ENCODE measurements around the gene RPUSD1. TPM values are rescaled to one million over a fixed set of nuclear protein-coding genes. Genes with fewer than 3 reads are reported as not detected.
"Not testable (repeated sequence)": the region's sequence is repeated elsewhere in the genome, so short reads cannot be mapped to it uniquely, and the experiment has no call there.

The RPUSD1 gene
- total RNA-seq, 1 experiment from 2014 or later, result 72.6 TPM

DNA sequence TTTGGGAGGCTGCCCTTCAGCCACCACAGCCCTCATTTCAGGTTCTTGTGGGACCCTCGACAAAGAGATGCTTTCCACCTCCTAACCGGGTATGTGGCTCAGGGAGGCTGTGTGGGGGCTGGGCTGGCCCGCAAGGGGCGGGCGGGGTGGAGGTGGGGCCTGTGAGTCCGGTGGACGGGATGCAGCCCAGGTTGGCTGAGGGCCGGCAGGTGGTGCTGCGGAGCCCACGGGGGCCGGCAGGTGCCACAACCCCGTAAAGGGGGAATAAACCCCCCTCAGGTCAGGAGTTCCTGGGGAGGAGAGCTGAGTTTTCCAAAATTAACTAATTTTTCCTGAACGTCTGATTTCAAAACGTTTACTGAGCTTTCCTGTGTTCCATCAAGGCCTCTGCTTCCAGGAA lies 42.4 kb downstream of the RPUSD1 start:
- no peak overlapping the region for H3K27ac ChIP-seq (ENCODE audit: low read length)
- no TSS peak for BruUV-seq (replicated peaks)
- H3K9ac ChIP-seq (ENCODE audit: low read length), result no peak overlapping the region
- H3F3A ChIP-seq (ENCODE audit: low read length, unreplicated experiment), result no peaks in the 10 kb centered on the region
- CTCF ChIA-PET, result no interaction called here
- no peak overlapping the region for H3K4me3 ChIP-seq (ENCODE audit: low read length)
- H3K79me2 ChIP-seq (ENCODE audit: low read length), result no peaks in the 10 kb centered on the region
- ATAC-seq, result no peak
- no peak overlapping the region for H2AFZ ChIP-seq (ENCODE audit: low read length)
- H3K4me2 ChIP-seq (ENCODE audit: low read length), result no peak overlapping the region
- POLR2A ChIA-PET (ENCODE audit: unreplicated experiment), result no interaction called here
- H4K20me1 ChIP-seq (ENCODE audit: low read length), result no peaks in the 10 kb centered on the region
- no peaks in the 10 kb centered on the region for H3K9me2 ChIP-seq (replicated peaks; ENCODE audit: low read length)
- TF ChIP-seq EZH2phosphoT487 (IDR thresholded peaks at IDR 0.05; ENCODE audit: borderline replicate concordance, low read length) (no peak), EZH2 (IDR thresholded peaks at IDR 0.05; ENCODE audit: low read length, unreplicated experiment) (no peak), CTCF (conservative IDR thresholded peaks at IDR 0.05; ENCODE audit: low read depth, low read length) (no peak)
- no peaks in the 10 kb centered on the region for H3K4me1 ChIP-seq (ENCODE audit: insufficient read depth, low read length)
- H3K27me3 ChIP-seq (ENCODE audit: low read length), result no peaks in the 10 kb centered on the region
- H3K36me3 ChIP-seq (ENCODE audit: low read depth, low read length), result no peaks in the 10 kb centered on the region
- no peak for DNase-seq
- H3K9me3 ChIP-seq (ENCODE audit: low read length), result no peaks in the 10 kb centered on the region
- intact Hi-C loops (cut with micrococcal nuclease), result no loop called here

DNA sequence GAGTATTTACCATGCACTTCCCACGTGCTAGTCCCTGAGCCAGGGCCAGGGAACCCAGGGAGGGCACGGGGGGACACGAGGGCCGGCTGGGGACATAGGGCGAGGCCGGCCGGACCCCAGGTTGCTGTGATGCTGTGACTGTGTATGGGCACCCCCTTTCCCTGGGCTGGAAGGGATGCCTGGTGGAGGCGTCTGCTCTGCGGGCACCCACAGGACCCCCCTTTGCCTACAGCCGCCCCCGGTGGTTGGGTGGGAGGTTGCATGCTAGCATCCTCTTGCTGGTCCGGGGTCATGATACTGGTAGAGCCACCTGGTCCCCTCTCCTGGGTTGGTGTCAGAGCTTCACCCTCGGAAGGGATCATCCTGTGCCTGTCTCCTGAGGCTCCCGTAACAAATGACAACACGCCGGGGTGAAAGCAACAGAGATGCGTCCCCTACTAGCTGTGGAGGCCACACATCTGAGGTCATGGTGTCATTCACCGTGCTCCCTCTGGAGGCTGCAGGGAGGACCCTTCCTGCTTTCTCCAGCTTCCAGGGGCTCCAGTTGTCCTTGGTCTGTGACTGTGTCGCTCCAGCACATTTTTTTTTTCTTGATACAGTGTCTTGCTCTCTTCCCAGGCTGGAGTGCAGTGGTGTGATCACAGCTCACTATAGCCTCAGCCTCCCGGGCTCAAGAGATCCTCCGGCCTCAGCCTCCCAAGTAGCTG lies 44.2 kb downstream of the RPUSD1 start:
- BruUV-seq (replicated peaks), result no TSS peak
- TF ChIP-seq EZH2phosphoT487 (IDR thresholded peaks at IDR 0.05; ENCODE audit: borderline replicate concordance, low read length) (no peak), CTCF (conservative IDR thresholded peaks at IDR 0.05; ENCODE audit: low read depth, low read length) (no peak), EZH2 (IDR thresholded peaks at IDR 0.05; ENCODE audit: low read length, unreplicated experiment) (no peak)
- no peak overlapping the region for H3K9ac ChIP-seq (ENCODE audit: low read length)
- H3K27ac ChIP-seq (ENCODE audit: low read length), result no peak overlapping the region
- H3K36me3 ChIP-seq (ENCODE audit: low read depth, low read length), result no peaks in the 10 kb centered on the region
- intact Hi-C loops (cut with micrococcal nuclease), result loop anchor here (5.0 kb wide), 1 partner anchor 38 kb away; no protein-coding TSS in a partner anchor
- ATAC-seq (no peak), DNase-seq (no peak)
- no peaks in the 10 kb centered on the region for H3K9me2 ChIP-seq (replicated peaks; ENCODE audit: low read length)
- H3F3A ChIP-seq (ENCODE audit: low read length, unreplicated experiment), result no peaks in the 10 kb centered on the region
- H3K27me3 ChIP-seq (ENCODE audit: low read length), result no peaks in the 10 kb centered on the region
- H3K79me2 ChIP-seq (ENCODE audit: low read length), result peaks cover 12% of the 10 kb centered on the region
- H3K4me3 ChIP-seq (ENCODE audit: low read length), result no peak overlapping the region
- no peak overlapping the region for H3K4me2 ChIP-seq (ENCODE audit: low read length)
- POLR2A ChIA-PET (ENCODE audit: unreplicated experiment), result no interaction called here
- H3K9me3 ChIP-seq (ENCODE audit: low read length), result no peaks in the 10 kb centered on the region
- no peaks in the 10 kb centered on the region for H4K20me1 ChIP-seq (ENCODE audit: low read length)
- H2AFZ ChIP-seq (ENCODE audit: low read length), result no peak overlapping the region
- CTCF ChIA-PET, result no interaction called here
- H3K4me1 ChIP-seq (ENCODE audit: insufficient read depth, low read length), result peaks cover 5% of the 10 kb centered on the region; the same call in 1 of the 2 replicates

DNA sequence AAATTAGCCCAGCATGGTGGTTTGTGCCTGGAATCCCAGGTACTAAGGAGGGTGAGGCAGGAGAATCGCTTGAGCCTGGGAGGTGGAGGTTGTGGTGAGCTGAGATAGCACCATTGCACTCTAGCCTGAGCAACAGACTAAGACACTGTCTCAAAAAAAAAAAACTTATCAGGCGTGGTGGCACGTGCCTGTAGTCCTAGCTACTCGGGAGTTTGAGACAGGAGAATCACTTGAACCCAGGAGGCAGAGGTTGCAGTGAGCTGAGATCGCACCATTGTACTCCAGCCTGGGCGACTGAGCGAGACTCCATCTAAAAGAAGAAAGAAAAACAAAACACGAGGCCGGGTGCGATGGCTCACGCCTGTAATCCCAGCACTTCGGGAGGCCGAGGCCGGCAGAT lies 45.3 kb downstream of the RPUSD1 start:
- intact Hi-C loops (cut with micrococcal nuclease), result loop anchor here (5.0 kb wide), 1 partner anchor 39 kb away; no protein-coding TSS in a partner anchor
- BruUV-seq (replicated peaks); H3K4me2 ChIP-seq (ENCODE audit: low read length); H3K9ac ChIP-seq (ENCODE audit: low read length); H2AFZ ChIP-seq (ENCODE audit: low read length); ATAC-seq; H3F3A ChIP-seq (ENCODE audit: low read length, unreplicated experiment); H3K9me2 ChIP-seq (replicated peaks; ENCODE audit: low read length); H3K27ac ChIP-seq (ENCODE audit: low read length); H3K27me3 ChIP-seq (ENCODE audit: low read length); POLR2A ChIA-PET (ENCODE audit: unreplicated experiment); H3K4me1 ChIP-seq (ENCODE audit: insufficient read depth, low read length); H3K36me3 ChIP-seq (ENCODE audit: low read depth, low read length); H4K20me1 ChIP-seq (ENCODE audit: low read length); H3K9me3 ChIP-seq (ENCODE audit: low read length); H3K4me3 ChIP-seq (ENCODE audit: low read length); DNase-seq: not testable (repeated sequence)
- CTCF ChIA-PET, result interaction anchor here (0.6 kb wide), 1 partner anchor 14 kb away, joined by 12 read pairs; no protein-coding TSS in a partner anchor
- peaks cover 12% of the 10 kb centered on the region for H3K79me2 ChIP-seq (ENCODE audit: low read length)

All from PC-3 (cell line).